ENCODE results near the gene TP73. TPM values are rescaled to one million over a fixed set of nuclear protein-coding genes. Genes with fewer than 3 reads are reported as not detected.

The TP73 gene
- 1.2 and 2.0 TPM in 2 replicates for total RNA-seq
- total RNA-seq (2013) = 1.2 TPM
- polyA plus RNA-seq = 0.26 and 2.4 TPM in 2 replicates
- polyA minus RNA-seq = 1.1 and 3.5 TPM in 2 replicates

DNA sequence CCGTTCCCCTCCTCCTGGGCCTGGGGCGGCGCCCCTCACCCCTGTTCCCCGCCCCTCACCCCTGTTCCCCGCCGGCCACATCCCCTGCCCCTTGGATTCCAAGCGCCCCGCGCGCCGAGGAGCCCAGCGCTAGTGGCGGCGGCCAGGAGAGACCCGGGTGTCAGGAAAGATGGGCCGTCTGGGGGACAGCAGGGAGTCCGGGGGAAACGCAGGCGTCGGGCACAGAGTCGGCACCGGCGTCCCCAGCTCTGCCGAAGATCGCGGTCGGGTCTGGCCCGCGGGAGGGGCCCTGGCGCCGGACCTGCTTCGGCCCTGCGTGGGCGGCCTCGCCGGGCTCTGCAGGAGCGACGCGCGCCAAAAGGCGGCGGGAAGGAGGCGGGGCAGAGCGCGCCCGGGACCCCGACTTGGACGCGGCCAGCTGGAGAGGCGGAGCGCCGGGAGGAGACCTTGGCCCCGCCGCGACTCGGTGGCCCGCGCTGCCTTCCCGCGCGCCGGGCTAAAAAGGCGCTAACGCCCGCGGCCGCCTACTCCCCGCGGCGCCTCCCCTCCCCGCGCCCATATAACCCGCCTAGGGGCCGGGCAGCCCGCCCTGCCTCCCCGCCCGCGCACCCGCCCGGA lies at the start of gene TP73:
TSS of gene TP73 (plus strand) at position 587 of the 618 bp plus-strand sequence. CDS start 29,850 bp downstream, outside the sequence.
- Histone ChIP-seq H3K27me3 (replicated peaks in 1 of 4; ENCODE audit: control extremely low read depth in 1 of 4, control insufficient read depth in 3 of 4, insufficient read depth in 4 of 4, low read length in 3 of 4) (peaks cover 0 to 46% (median 26%) of the 10 kb centered on the region in 4 experiments), H2AFZ (ENCODE audit: insufficient read depth, low read depth, low read length, poor library complexity, severe bottlenecking) (peak within 1 kb of the TSS; percentile 56), H3K79me2 (ENCODE audit: control insufficient read depth, insufficient read depth, low read length) (peaks cover 13% of the 10 kb centered on the region), H3K9me3 (ENCODE audit: control extremely low read depth in 1 of 3, control insufficient read depth in 2 of 3, insufficient read depth in 1 of 3, low read length in 2 of 3) (peaks cover 0 to 27% (median 0%) of the 10 kb centered on the region in 3 donors), H3K9ac (ENCODE audit: low read length) (peak within 1 kb of the TSS; percentile 94), H3K4me2 (replicated peaks; ENCODE audit: low read depth, low read length, poor library complexity, severe bottlenecking) (peak within 1 kb of the TSS; percentile 97), H3K36me3 (replicated peaks in 1 of 2; ENCODE audit: control extremely low read depth in 1 of 2, control insufficient read depth in 1 of 2, extremely low read depth in 1 of 2, insufficient read depth in 2 of 2, low read length in 1 of 2) (peaks cover 0 to 3% of the 10 kb centered on the region in 2 experiments), H3K4me3 (ENCODE audit: control extremely low read depth in 1 of 5, extremely low read depth in 1 of 5, insufficient read depth in 1 of 5, low read depth in 2 of 5, low read length in 4 of 5) (peak within 1 kb of the TSS in 4 of 5 experiments; percentile 8 to 79 (median 50)), H3K4me1 (ENCODE audit: control insufficient read depth in 2 of 2, insufficient read depth in 2 of 2, low read length in 2 of 2) (peaks cover 51 to 53% of the 10 kb centered on the region in 2 donors), H4K20me1 (ENCODE audit: control insufficient read depth, insufficient read depth, low read length, poor library complexity, severe bottlenecking) (no peaks in the 10 kb centered on the region), H3K27ac (ENCODE audit: low read length in 2 of 2) (no peak within 1 kb of the TSS)
- intact Hi-C loops (cut with micrococcal nuclease) = loop anchor here (2.0 to 10.0 kb wide), 3 partner anchors 15 to 253 kb away; partner anchors contain the start of gene C1orf174
- no peak for ATAC-seq (ENCODE audit: low read depth)
- no peaks in the 10 kb centered on the region for H3K9me3 Mint-ChIP-seq (ENCODE audit: insufficient read depth)
- WGBS (ENCODE audit: insufficient coverage) = 1% methylated on average over 79 of the region's 80 CpGs
- DNase-seq = peak; percentile 57
- H3K4me1 Mint-ChIP-seq = peaks cover 44% of the 10 kb centered on the region
- peak within 1 kb of the TSS; percentile 80 for H3K4me3 Mint-ChIP-seq
- peaks cover 39% of the 10 kb centered on the region for H3K27me3 Mint-ChIP-seq
- peak within 1 kb of the TSS; percentile 67 for H3K27ac Mint-ChIP-seq
- TF ChIP-seq EZH2 (IDR thresholded peaks at IDR 0.05; ENCODE audit: borderline replicate concordance, insufficient read depth, low read depth, low read length, poor library complexity, severe bottlenecking) = no peak
- TF ChIP-seq, protein P1, sequence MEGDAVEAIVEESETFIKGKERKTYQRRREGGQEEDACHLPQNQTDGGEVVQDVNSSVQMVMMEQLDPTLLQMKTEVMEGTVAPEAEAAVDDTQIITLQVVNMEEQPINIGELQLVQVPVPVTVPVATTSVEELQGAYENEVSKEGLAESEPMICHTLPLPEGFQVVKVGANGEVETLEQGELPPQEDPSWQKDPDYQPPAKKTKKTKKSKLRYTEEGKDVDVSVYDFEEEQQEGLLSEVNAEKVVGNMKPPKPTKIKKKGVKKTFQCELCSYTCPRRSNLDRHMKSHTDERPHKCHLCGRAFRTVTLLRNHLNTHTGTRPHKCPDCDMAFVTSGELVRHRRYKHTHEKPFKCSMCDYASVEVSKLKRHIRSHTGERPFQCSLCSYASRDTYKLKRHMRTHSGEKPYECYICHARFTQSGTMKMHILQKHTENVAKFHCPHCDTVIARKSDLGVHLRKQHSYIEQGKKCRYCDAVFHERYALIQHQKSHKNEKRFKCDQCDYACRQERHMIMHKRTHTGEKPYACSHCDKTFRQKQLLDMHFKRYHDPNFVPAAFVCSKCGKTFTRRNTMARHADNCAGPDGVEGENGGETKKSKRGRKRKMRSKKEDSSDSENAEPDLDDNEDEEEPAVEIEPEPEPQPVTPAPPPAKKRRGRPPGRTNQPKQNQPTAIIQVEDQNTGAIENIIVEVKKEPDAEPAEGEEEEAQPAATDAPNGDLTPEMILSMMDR (IDR thresholded peaks at IDR 0.05) = no peak
- ChIA-PET CTCF (interaction anchor here (1.4 to 2.8 kb wide), 3 partner anchors 15 to 33 kb away, joined by 3 to 16 read pairs (median 14); no protein-coding TSS in a partner anchor), POLR2A (interaction anchor here (2.8 kb wide), 1 partner anchor 15 kb away, joined by 11 read pairs; no protein-coding TSS in a partner anchor)

DNA sequence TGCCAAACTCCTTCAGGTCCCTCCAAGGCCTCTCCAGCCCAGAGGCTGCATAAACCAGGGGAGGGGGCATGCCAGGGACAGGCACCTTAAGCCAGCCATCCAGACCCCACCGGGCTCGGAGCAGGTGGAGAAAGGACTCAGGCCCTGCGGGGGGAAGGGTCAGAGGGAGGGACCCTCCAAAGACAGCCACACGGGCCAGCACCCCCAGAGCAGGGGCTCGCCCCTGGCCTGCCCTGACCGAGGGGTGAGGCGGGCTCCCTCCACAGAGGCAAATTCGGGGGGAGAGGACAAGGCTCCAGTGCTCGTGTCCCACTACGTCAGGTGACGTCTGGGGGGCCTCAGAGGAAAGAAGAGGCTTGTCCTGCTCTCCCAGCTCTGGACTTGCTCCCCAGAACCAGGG lies 49.2 kb upstream of the TP73 start:
- H3K9ac ChIP-seq (ENCODE audit: low read length) = no peak overlapping the region
- 96% methylated on average over 10 of the region's 11 CpGs for WGBS (ENCODE audit: insufficient coverage)
- H3K4me1 ChIP-seq (ENCODE audit: control insufficient read depth in 2 of 2, insufficient read depth in 2 of 2, low read length in 2 of 2) = peaks cover 7 to 13% of the 10 kb centered on the region in 2 donors
- POLR2A ChIA-PET = no interaction called here
- DNase-seq (no peak), ATAC-seq (ENCODE audit: low read depth) (no peak)
- no peak for TF ChIP-seq EZH2 (IDR thresholded peaks at IDR 0.05; ENCODE audit: borderline replicate concordance, insufficient read depth, low read depth, low read length, poor library complexity, severe bottlenecking)
- TF ChIP-seq, protein P1 (IDR thresholded peaks at IDR 0.05) = no peak
- no peak overlapping the region for H3K27ac Mint-ChIP-seq
- no peak overlapping the region for H3K4me3 ChIP-seq (ENCODE audit: control extremely low read depth in 1 of 5, extremely low read depth in 1 of 5, insufficient read depth in 1 of 5, low read depth in 2 of 5, low read length in 4 of 5)
- intact Hi-C loops (cut with micrococcal nuclease) = no loop called here
- no peaks in the 10 kb centered on the region for H3K9me3 Mint-ChIP-seq (ENCODE audit: insufficient read depth)
- no peak overlapping the region for H3K4me3 Mint-ChIP-seq
- no peak overlapping the region for H3K27ac ChIP-seq (ENCODE audit: low read length in 2 of 2)
- no peak overlapping the region for H2AFZ ChIP-seq (ENCODE audit: insufficient read depth, low read depth, low read length, poor library complexity, severe bottlenecking)
- H3K4me2 ChIP-seq (replicated peaks; ENCODE audit: low read depth, low read length, poor library complexity, severe bottlenecking) = no peak overlapping the region
- H3K27me3 Mint-ChIP-seq = no peaks in the 10 kb centered on the region
- no peaks in the 10 kb centered on the region for H3K79me2 ChIP-seq (ENCODE audit: control insufficient read depth, insufficient read depth, low read length)
- peaks cover 0 to 7% (median 0%) of the 10 kb centered on the region in 3 donors for H3K9me3 ChIP-seq (ENCODE audit: control extremely low read depth in 1 of 3, control insufficient read depth in 2 of 3, insufficient read depth in 1 of 3, low read length in 2 of 3)
- H3K27me3 ChIP-seq (replicated peaks in 1 of 4; ENCODE audit: control extremely low read depth in 1 of 4, control insufficient read depth in 3 of 4, insufficient read depth in 4 of 4, low read length in 3 of 4) = peaks cover 0 to 3% (median 0%) of the 10 kb centered on the region in 4 experiments
- H3K4me1 Mint-ChIP-seq = peaks cover 3% of the 10 kb centered on the region
- no peaks in the 10 kb centered on the region for H4K20me1 ChIP-seq (ENCODE audit: control insufficient read depth, insufficient read depth, low read length, poor library complexity, severe bottlenecking)
- CTCF ChIA-PET = no interaction called here
- H3K36me3 ChIP-seq (replicated peaks in 1 of 2; ENCODE audit: control extremely low read depth in 1 of 2, control insufficient read depth in 1 of 2, extremely low read depth in 1 of 2, insufficient read depth in 2 of 2, low read length in 1 of 2) = no peaks in the 10 kb centered on the region

Measured in B cell (primary cell).